ENCODE data around the gene KLRF2.
"Not testable (repeated sequence)": the region's sequence is repeated elsewhere in the genome, so short reads cannot be mapped to it uniquely, and the experiment has no call there.

KLRF2 gene

DNA sequence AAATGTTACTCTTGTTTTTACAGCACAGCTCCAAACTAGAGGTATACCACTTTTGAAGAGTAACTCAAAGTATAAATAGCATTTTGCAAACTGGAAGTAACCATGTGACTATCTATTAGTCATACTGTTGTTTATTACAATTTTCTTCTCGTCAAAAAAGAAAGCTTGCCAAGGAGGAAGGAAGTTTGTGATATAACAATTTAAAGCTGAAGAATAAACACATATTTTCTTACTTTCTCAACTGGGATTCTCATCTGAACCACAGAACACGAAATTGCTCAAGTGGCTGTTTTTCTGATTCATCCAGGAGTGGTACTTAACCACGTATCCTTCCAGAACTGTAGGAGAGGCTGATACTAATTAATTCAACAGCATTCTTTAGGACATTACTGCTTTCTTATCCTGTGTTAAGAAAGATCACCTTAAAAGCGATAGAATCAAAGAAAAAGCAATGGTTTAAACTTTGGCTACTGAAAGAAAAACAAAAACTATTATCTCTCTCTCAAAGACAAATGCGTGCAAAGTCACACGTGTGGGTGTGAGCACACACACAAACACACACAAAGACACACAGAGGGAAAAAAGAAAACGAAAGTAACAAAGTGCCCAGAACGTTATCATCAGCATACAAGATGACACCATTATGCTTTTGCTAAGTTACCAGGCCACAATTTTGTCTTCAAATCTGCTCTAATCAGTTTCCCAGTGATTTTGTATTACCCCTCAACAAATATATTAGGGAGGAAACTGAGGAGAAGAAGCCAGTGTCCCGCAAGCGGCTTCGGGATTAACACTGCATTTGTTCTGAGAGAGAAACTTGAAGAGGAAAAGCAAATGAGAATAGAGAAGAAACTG is 11.8 kb upstream of the KLRF2 start, which contains the start of gene CLEC2B:
TSS of gene CLEC2B (minus strand) at position 48 of the 855 bp plus-strand sequence.
- peak within 1 kb of the TSS; percentile 55 for H3K4me3 ChIP-seq (ENCODE audit: low read length)
- DNase-seq (ENCODE audit: low read depth): peak; percentile 96
- TF ChIP-seq, protein P1, sequence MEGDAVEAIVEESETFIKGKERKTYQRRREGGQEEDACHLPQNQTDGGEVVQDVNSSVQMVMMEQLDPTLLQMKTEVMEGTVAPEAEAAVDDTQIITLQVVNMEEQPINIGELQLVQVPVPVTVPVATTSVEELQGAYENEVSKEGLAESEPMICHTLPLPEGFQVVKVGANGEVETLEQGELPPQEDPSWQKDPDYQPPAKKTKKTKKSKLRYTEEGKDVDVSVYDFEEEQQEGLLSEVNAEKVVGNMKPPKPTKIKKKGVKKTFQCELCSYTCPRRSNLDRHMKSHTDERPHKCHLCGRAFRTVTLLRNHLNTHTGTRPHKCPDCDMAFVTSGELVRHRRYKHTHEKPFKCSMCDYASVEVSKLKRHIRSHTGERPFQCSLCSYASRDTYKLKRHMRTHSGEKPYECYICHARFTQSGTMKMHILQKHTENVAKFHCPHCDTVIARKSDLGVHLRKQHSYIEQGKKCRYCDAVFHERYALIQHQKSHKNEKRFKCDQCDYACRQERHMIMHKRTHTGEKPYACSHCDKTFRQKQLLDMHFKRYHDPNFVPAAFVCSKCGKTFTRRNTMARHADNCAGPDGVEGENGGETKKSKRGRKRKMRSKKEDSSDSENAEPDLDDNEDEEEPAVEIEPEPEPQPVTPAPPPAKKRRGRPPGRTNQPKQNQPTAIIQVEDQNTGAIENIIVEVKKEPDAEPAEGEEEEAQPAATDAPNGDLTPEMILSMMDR (IDR thresholded peaks at IDR 0.05; ENCODE audit: insufficient read depth, low read depth, low read length, missing control alignments): no peak

GRCh38 chr12:9870286-9870866 is 10.9 kb upstream of the KLRF2 start:
- H3K4me3 ChIP-seq (ENCODE audit: low read length): peak overlapping the region; percentile 55
- DNase-seq (ENCODE audit: low read depth): no peak
- TF ChIP-seq, protein P1 (IDR thresholded peaks at IDR 0.05; ENCODE audit: insufficient read depth, low read depth, low read length, missing control alignments): no peak

DNA sequence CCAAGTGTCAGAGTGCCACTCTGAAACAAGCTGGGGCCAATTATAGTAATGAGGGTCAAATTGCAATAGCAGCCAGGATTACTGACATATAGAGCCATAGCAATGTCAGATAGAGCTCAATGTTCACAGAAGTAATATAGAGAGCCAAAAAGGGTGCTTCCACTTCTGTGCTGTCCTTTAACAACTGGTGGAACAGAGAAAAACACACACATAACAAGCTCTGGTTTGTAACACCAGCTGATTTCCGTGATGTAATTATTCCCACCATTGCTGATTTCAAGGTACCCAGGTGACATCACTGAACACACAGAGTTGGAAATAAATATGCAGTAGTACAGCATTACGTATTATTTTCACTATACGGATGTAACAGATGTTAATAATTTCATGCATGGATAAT is 9.1 kb upstream of the KLRF2 start:
- no peak overlapping the region for H3K4me3 ChIP-seq (ENCODE audit: low read length)
- DNase-seq (ENCODE audit: low read depth): peak; percentile 12
- TF ChIP-seq, protein P1 (IDR thresholded peaks at IDR 0.05; ENCODE audit: insufficient read depth, low read depth, low read length, missing control alignments): no peak

DNA sequence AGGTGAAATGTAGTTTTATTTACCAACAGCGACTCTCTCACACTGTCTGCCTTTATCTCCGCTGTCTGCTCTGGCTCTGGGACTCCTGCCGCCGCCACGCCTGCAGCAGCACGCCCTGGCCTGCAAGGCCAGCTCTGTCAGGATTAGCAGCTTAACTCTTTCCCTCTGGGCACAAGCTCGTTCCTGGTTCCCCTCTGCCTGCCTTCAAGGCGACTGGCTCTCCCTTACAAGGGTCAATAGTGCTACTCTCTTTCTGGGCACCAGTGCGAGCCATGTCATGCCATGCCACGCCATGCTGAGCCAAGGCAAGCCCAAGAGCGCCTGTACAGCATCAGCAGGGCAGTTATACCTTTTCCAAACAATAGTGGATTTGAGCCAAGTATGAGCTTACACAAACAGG is 8.5 kb upstream of the KLRF2 start:
- peak; percentile 89 for DNase-seq (ENCODE audit: low read depth)
- TF ChIP-seq, protein P1 (IDR thresholded peaks at IDR 0.05; ENCODE audit: insufficient read depth, low read depth, low read length, missing control alignments): no peak
- no peak overlapping the region for H3K4me3 ChIP-seq (ENCODE audit: low read length)

- H3K4me3 ChIP-seq (ENCODE audit: low read length); DNase-seq (ENCODE audit: low read depth): not testable (repeated sequence)
Measured at GRCh38 chr12:9876120-9876519, 5.2 kb upstream of the KLRF2 start.

DNA sequence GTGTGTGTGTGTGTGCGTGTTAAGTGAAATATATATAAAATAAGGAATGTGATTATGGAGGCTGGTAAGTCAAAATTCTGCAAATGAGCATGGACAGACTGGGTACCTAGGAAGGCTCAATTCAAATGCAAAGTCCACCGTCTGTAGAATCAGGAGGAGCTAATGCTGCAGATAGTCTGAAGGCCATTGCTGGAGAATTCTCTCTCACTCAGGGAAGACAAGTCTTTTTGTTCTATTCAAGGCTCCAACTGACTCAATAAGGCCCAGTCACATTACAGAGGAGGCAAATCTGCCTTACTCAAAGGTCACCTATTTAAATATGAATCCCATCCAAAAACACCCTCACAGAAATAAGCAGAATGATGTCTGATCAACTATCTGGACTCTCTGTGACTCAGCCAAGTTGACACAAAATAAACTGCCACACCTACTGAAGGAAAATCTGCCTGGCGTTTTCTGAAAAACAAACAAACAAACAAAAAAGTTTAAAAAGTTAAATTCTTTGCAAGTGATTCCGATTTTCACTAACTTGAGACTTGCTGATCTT is 684 bp upstream of the KLRF2 start:
- DNase-seq (ENCODE audit: low read depth): peak; percentile 30
- TF ChIP-seq, protein P1 (IDR thresholded peaks at IDR 0.05; ENCODE audit: insufficient read depth, low read depth, low read length, missing control alignments): no peak
- no peak overlapping the region for H3K4me3 ChIP-seq (ENCODE audit: low read length)

GRCh38 chr12:9881988-9882387 is 699 bp downstream of the KLRF2 start:
- TF ChIP-seq, protein P1 (IDR thresholded peaks at IDR 0.05; ENCODE audit: insufficient read depth, low read depth, low read length, missing control alignments): no peak
- H3K4me3 ChIP-seq (ENCODE audit: low read length): no peak overlapping the region
- no peak for DNase-seq (ENCODE audit: low read depth)
